GM18520 (cell line): ENCODE data around the gene ATP7B.

ENCODE experiments used
- ATAC-seq: cut with Tn5 transposase; IDR thresholded peaks from one replicate; pipeline ENCODE4 v1.9.1; 2021; ENCODE audit not compliant: unreplicated experiment

The ATP7B gene

GRCh38 chr13:51953347-51954195 lies 57.7 kb downstream of the ATP7B start:
- no peak for ATAC-seq

- no peak for ATAC-seq
Measured at GRCh38 chr13:51950722-51951121, 60.5 kb downstream of the ATP7B start.

GRCh38 chr13:51946163-51946669 lies 65.0 kb downstream of the ATP7B start:
- ATAC-seq = no peak

GRCh38 chr13:51945149-51945548 lies 66.1 kb downstream of the ATP7B start:
- no peak for ATAC-seq

GRCh38 chr13:51944428-51944827 lies 66.8 kb downstream of the ATP7B start:
- no peak for ATAC-seq

- ATAC-seq = no peak
Measured at GRCh38 chr13:51943721-51944120, 67.5 kb downstream of the ATP7B start.

GRCh38 chr13:51942189-51942588 lies 69.1 kb downstream of the ATP7B start:
- ATAC-seq = no peak

GRCh38 chr13:51938454-51938853 lies 72.8 kb downstream of the ATP7B start:
- ATAC-seq = no peak

GRCh38 chr13:51937320-51938290 lies 73.6 kb downstream of the ATP7B start:
- no peak for ATAC-seq

GRCh38 chr13:51935326-51936171 lies 75.7 kb downstream of the ATP7B start:
- ATAC-seq = no peak

- ATAC-seq = no peak
Measured at GRCh38 chr13:51934461-51935087, 76.7 kb downstream of the ATP7B start.

- no peak for ATAC-seq
Measured at GRCh38 chr13:51933466-51934058, 77.7 kb downstream of the ATP7B start.

GRCh38 chr13:51932231-51932630 lies 79.0 kb downstream of the ATP7B start:
- ATAC-seq = no peak

GRCh38 chr13:51931606-51932005 lies 79.6 kb downstream of the ATP7B start:
- ATAC-seq = no peak

GRCh38 chr13:51929699-51930098 lies 81.6 kb downstream of the ATP7B start:
- no peak for ATAC-seq

GRCh38 chr13:51928231-51928630 lies 83.0 kb downstream of the ATP7B start:
- no peak for ATAC-seq

- ATAC-seq = no peak
Measured at GRCh38 chr13:51927129-51927528, 84.1 kb downstream of the ATP7B start.

GRCh38 chr13:51926528-51926885 lies 84.7 kb downstream of the ATP7B start:
- ATAC-seq = no peak

GRCh38 chr13:51925865-51926527 lies 85.3 kb downstream of the ATP7B start:
- no peak for ATAC-seq
